Endothelial cell of umbilical vein (primary cell): Measurements from ENCODE around the gene CNOT9. TPM values are rescaled to one million over a fixed set of nuclear protein-coding genes. Genes with fewer than 3 reads are reported as not detected.
"Not testable (repeated sequence)": the region's sequence is repeated elsewhere in the genome, so short reads cannot be mapped to it uniquely, and the experiment has no call there.

Source experiments
- BruUV-seq: library from RNA; stranded (reverse); fragments of 400-500 nt; replicated peaks from 2 replicates; lab custom pipeline; 2021; lab: Mats Ljungman, UMichigan
- CTCF ChIA-PET: fragments of 300-600, 350-600 bp; sonication (Branson Sonifier 250); formaldehyde crosslinking; loops from one replicate; lab custom pipeline; 2021; ENCODE audit warnings: antibody characterized with exemption, inconsistent platforms; lab: Charles Lee
- POLR2A ChIA-PET: fragments of 300-600, 350-600 bp; sonication (Branson Sonifier 250); formaldehyde crosslinking; loops from one replicate; lab custom pipeline; 2021; ENCODE audit warnings: antibody characterized with exemption, inconsistent platforms; lab: Charles Lee
- DNase-seq: peaks from one replicate; pipeline ENCODE4 v3.0.0-alpha.2; 2011; ENCODE audit warnings: low read depth, low spot score
- FAIRE-seq: peaks from 2 replicates; lab custom pipeline; 2011; peaks lifted over from hg19 to GRCh38; lab: Jason Lieb, UNC
- H2AFZ ChIP-seq: 2 replicates; pipeline ENCODE4 v1.6.0; 2012; ENCODE audit warnings: low read depth, low read length, control low read depth, inconsistent platforms
- H3K27ac ChIP-seq: 2 replicates; pipeline ENCODE4 v1.5.1; 2011; ENCODE audit warnings: low read depth, mild to moderate bottlenecking, control low read depth, low read length, moderate library complexity; ENCODE audit not compliant: insufficient read depth
- H3K27me3 ChIP-seq, 2 experiments: 2 replicates each; pipeline versions ENCODE4 v1.6.0 to v1.6.1; 2011; ENCODE audit warnings: low read length in 2 of 2, mixed read lengths in 1 of 2; ENCODE audit not compliant: control insufficient read depth in 2 of 2, insufficient read depth in 2 of 2
- H3K36me3 ChIP-seq, 2 experiments: 2 replicates in 1 of 2; 3 replicates in 1 of 2; pipeline ENCODE4 v1.5.1; 2011; ENCODE audit warnings: low read length in 2 of 2, mild to moderate bottlenecking in 1 of 2, moderate library complexity in 1 of 2; ENCODE audit not compliant: control insufficient read depth in 2 of 2, insufficient read depth in 2 of 2; ENCODE audit errors: extremely low read depth in 1 of 2
- H3K4me1 ChIP-seq: 3 replicates; pipeline ENCODE4 v1.5.1; 2011; ENCODE audit warnings: mild to moderate bottlenecking, low read length; ENCODE audit not compliant: control insufficient read depth, insufficient read depth; ENCODE audit errors: extremely low read depth
- H3K4me2 ChIP-seq: 2 replicates; pipeline ENCODE4 v1.6.1; 2011; ENCODE audit warnings: low read length, control low read depth, mixed read lengths; ENCODE audit not compliant: insufficient read depth
- H3K4me3 ChIP-seq, 3 experiments: fragments of 200-600 bp in 1 of 3; sonication (generic), shearing (Covaris generic) in 1 of 3; replicated peaks in 1 of 3; 2 replicates each; pipeline ENCODE4 v1.5.1; 2011 to 2016; ENCODE audit warnings: control low read depth in 3 of 3, low read length in 3 of 3, mild to moderate bottlenecking in 2 of 3, inconsistent platforms in 1 of 3, low read depth in 1 of 3, moderate library complexity in 1 of 3; ENCODE audit not compliant: insufficient read depth in 1 of 3
- H3K79me2 ChIP-seq: 2 replicates; pipeline ENCODE4 v1.6.0; 2012; ENCODE audit warnings: low read length, inconsistent platforms; ENCODE audit not compliant: control insufficient read depth, insufficient read depth
- H3K9ac ChIP-seq: replicated peaks from 2 replicates; pipeline ENCODE3; 2011; ENCODE audit warnings: low read length, control low read depth; ENCODE audit not compliant: insufficient read depth; ENCODE audit errors: extremely low read depth
- H3K9me1 ChIP-seq: replicated peaks from 3 replicates; pipeline ENCODE4 v1.6.0; 2011; ENCODE audit warnings: mild to moderate bottlenecking, low read length; ENCODE audit not compliant: control insufficient read depth, insufficient read depth; ENCODE audit errors: extremely low read depth
- H3K9me3 ChIP-seq: replicated peaks from 2 replicates; pipeline ENCODE4 v1.5.1; 2012; ENCODE audit warnings: low read length, inconsistent platforms; ENCODE audit not compliant: control insufficient read depth, insufficient read depth
- H4K20me1 ChIP-seq: replicated peaks from 2 replicates; pipeline ENCODE3; 2011; ENCODE audit warnings: mild to moderate bottlenecking, low read length; ENCODE audit not compliant: control insufficient read depth, insufficient read depth; ENCODE audit errors: extremely low read depth
- CTCF ChIP-seq, 2 donors: IDR thresholded peaks; 1 replicate in 1 of 2; 2 replicates in 1 of 2; pipeline ENCODE4 v1.5.1; 2011; ENCODE audit warnings: low read length in 2 of 2, mild to moderate bottlenecking in 2 of 2, moderate library complexity in 2 of 2, control low read depth in 1 of 2, inconsistent platforms in 1 of 2, low read depth in 1 of 2; ENCODE audit not compliant: insufficient read depth in 1 of 2; ENCODE audit errors: extremely low read depth in 1 of 2
- EZH2 ChIP-seq: IDR thresholded peaks from 2 replicates; pipeline ENCODE4 v1.6.1; 2012; ENCODE audit warnings: borderline replicate concordance, low read depth, mild to moderate bottlenecking, moderate library complexity, low read length, inconsistent platforms; ENCODE audit not compliant: severe bottlenecking
- FOS ChIP-seq: IDR thresholded peaks from 2 replicates; pipeline ENCODE4 v1.6.1; 2011; ENCODE audit warnings: mild to moderate bottlenecking, low read length, moderate library complexity, borderline replicate concordance; ENCODE audit not compliant: insufficient read depth
- GATA2 ChIP-seq: IDR thresholded peaks from 2 replicates; pipeline ENCODE4 v1.7.0; 2011; ENCODE audit warnings: low read depth, mild to moderate bottlenecking, moderate library complexity, mixed read lengths, low read length; ENCODE audit not compliant: insufficient read length, insufficient read depth
- JUN ChIP-seq: IDR thresholded peaks from 2 replicates; pipeline ENCODE4 v1.6.1; 2011; ENCODE audit warnings: borderline replicate concordance, low read depth; ENCODE audit not compliant: insufficient read length, insufficient read depth
- MAX ChIP-seq: IDR thresholded peaks from 2 replicates; pipeline ENCODE4 v1.6.1; 2011; ENCODE audit not compliant: insufficient read depth, insufficient read length
- MYC ChIP-seq: IDR thresholded peaks from one replicate; pipeline ENCODE4 v1.6.1; 2011; ENCODE audit warnings: mild to moderate bottlenecking, low read depth, low read length
- POLR2A ChIP-seq: IDR thresholded peaks from 2 replicates; pipeline ENCODE4 v1.6.1; 2012; ENCODE audit warnings: low read depth, mild to moderate bottlenecking, control low read depth, low read length
- POLR2AphosphoS5 ChIP-seq: IDR thresholded peaks from 2 replicates; pipeline ENCODE4 v1.6.1; 2012; ENCODE audit warnings: low read depth, mild to moderate bottlenecking, control low read depth, low read length, moderate library complexity; ENCODE audit not compliant: insufficient read depth
- dilution Hi-C: fragments of 300-500 bp; cut with MboI; formaldehyde crosslinking; loops from one replicate; pipeline ENCODE4 v1.15.0; 2019; ENCODE audit warnings: low sequenced_read_pairs; ENCODE audit not compliant: extremely low pct_ligation_motif_present
- intact Hi-C: fragments of 100-400 bp; cut with micrococcal nuclease; formaldehyde crosslinking; loops from one replicate; pipeline ENCODE4 v1.10.0; 2022
- polyA plus RNA-seq, 4 experiments: library from polyadenylated mRNA; depleted of rRNA in 3 of 4; stranded (reverse) in 3 of 4; unstranded in 1 of 4; fragments of >200 nt; gene quantifications; 2 replicates each; pipeline versions ENCODE4 v1.2.1 to v1.2.3, GENCODE V29; 2011 to 2012; ENCODE audit warnings: missing spikeins in 1 of 4
- total RNA-seq: library from RNA; stranded (reverse); gene quantifications from 2 replicates; pipeline ENCODE4 v1.2.3, GENCODE V29; 2021

The CNOT9 gene
- total and polyA plus RNA-seq, 2 donors (not counting 3 experiments of a cell fraction or from before 2014, with no cell fraction given), result 53.2 to 68.9 TPM

DNA sequence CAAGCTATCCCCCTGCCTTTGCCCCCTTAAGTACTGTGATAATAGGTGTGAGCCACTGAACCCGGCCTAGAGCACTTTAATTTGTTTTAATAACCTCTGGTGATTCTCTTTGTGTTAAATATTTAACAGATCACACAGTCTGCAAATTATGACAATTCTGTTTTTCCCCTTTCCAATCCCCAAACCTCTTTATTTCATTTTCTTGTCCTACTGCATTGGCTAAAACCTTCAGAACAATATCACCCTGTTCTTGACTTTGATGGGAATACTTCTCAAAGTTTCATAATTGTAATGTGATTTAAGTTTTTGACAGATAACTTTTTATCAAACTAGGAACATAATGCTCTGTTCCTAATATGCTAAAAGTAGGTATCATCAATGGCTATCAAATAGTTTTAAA lies 45.0 kb upstream of the CNOT9 start:
- no peaks in the 10 kb centered on the region for H3K9me1 ChIP-seq
- no peak for DNase-seq
- H3K4me2 ChIP-seq, result no peak overlapping the region
- no peak overlapping the region for H2AFZ ChIP-seq
- H3K4me1 ChIP-seq, result no peaks in the 10 kb centered on the region
- FAIRE-seq, result no peak
- ChIA-PET POLR2A (no interaction called here), CTCF (no interaction called here)
- H3K9ac ChIP-seq, result no peak overlapping the region
- H3K4me3 ChIP-seq, result no peak overlapping the region
- no peak for TF ChIP-seq FOS
- TF ChIP-seq MAX, result no peak
- TF ChIP-seq JUN, result no peak
- TF ChIP-seq CTCF (IDR thresholded peaks at IDR 0.05; ENCODE audit: extremely low read depth in 1 of 2, insufficient read depth in 1 of 2, low read depth in 1 of 2, low read length in 2 of 2), result no peak
- no peak for TF ChIP-seq GATA2
- no peak for TF ChIP-seq MYC
- no peak for TF ChIP-seq EZH2
- TF ChIP-seq POLR2A, result no peak
- no peak for TF ChIP-seq POLR2AphosphoS5
- H3K27me3 ChIP-seq, result no peaks in the 10 kb centered on the region
- peaks cover 1% of the 10 kb centered on the region for H3K9me3 ChIP-seq
- no peaks in the 10 kb centered on the region for H4K20me1 ChIP-seq
- no peaks in the 10 kb centered on the region for H3K79me2 ChIP-seq
- no TSS peak for BruUV-seq
- intact Hi-C loops (no loop called here), dilution Hi-C loops (no loop called here)
- no peak overlapping the region for H3K27ac ChIP-seq
- peaks cover 0 to 4% of the 10 kb centered on the region in 2 experiments for H3K36me3 ChIP-seq

DNA sequence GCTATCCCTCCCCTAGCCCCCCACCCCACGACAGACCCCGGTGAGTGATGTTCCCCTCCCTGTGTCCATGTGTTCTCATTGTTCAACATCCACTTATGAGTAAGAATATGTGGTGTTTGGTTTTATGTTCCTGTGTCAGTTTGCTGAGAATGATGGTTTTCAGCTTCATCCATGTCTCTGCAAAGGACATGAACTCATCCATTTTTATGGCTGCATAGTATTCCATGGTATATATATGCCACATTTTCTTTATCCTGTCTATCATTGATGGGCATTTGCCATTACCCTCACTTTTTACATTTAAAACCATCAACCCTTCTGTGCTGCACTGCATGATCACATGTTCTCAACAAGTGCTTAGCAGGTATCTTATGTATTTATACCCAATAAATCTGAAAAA lies 40.2 kb upstream of the CNOT9 start:
- H3K4me3 ChIP-seq, intact Hi-C loops, H3K9me3 ChIP-seq, H2AFZ ChIP-seq, H3K4me2 ChIP-seq, H3K9me1 ChIP-seq, BruUV-seq, H3K27me3 ChIP-seq, H3K36me3 ChIP-seq, H3K27ac ChIP-seq, DNase-seq, H3K9ac ChIP-seq, FAIRE-seq, H4K20me1 ChIP-seq, dilution Hi-C loops, H3K4me1 ChIP-seq, POLR2A ChIA-PET, H3K79me2 ChIP-seq: not testable (repeated sequence)
- CTCF ChIA-PET, result interaction anchor here (0.6 to 3.5 kb wide), 7 partner anchors 12 to 143 kb away, joined by 3 to 17 read pairs (median 3); no protein-coding TSS in a partner anchor
